ENCODE measurements around the gene TBC1D17.

Gene TBC1D17

GRCh38 chr19:49877020-49877878, at the start of gene TBC1D17, which contains the start of gene AKT1S1:
Gene TBC1D17, plus strand, starts transcription at chr19:49877702. Its CDS starts 22 bp downstream, at chr19:49877724.
Gene AKT1S1, minus strand, starts transcription at chr19:49877355. Its CDS starts 4,060 bp downstream, at chr19:49873295.
- peak; percentile 100 for DNase-seq

GRCh38 chr19:49829200-49829599, 48.3 kb upstream of the TBC1D17 start:
- no peak for DNase-seq

DNA sequence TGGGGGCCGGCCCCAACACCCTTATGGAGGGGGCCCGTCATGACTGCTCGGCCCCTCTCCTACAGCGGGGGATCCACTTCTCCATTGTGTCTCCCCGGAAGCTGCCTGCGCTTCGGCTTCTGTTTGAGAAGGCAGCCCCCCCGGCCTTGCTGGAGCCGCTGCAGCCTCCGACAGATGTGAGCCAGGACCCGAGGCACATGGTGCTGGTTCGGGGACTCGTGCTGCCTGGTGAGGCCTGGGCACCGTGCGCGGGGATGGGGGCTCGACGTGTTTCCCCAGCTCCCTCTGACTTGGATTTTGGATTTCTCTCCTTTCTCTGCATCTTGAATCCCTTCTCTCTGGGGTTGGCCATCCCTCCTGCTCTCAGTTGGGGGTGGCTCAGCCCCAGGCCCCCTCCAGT, 47.8 kb upstream of the TBC1D17 start:
- no peak for DNase-seq

DNA sequence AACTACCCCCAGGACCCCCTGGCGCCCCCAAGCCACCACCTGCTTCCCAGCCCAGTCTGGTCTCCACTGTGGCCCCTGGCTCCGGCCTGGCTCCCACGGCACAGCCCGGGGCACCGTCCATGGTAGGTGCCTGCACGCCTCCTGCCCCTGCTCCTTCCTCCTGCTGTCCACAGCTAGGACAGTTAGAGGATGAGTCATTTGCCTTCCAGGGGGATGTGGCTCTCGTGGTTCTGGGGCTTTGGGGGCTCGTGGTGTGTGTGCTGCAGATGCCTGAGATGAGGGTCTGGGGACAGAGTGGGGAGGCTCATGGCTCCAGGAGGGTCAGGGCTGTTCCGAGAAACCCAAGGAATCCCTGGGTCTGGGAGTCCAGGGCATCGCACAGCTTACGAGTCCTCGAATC, 46.7 kb upstream of the TBC1D17 start:
- no peak for DNase-seq

- DNase-seq, result no peak
Observed at GRCh38 chr19:49831592-49831991, 45.9 kb upstream of the TBC1D17 start.

DNA sequence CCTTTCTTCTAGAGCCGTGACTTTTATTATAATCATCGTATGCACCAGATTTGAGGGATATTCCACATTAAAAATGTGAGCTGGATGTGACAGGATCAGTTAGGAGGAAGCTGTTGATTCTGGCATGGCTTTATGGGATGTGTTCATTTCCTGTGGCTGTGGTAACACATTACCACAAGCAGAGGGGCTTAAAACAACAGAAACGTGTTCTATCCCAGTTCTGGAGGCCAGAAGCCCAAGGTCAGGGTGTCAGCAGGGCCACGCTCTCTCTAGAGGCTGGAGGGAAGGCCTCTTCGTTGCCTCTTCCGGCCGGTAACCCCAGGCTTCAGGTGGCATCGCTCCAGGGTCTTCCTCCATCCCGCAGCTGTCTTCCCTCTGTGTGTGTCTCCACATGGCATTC, 44.9 kb upstream of the TBC1D17 start:
- DNase-seq, result no peak

DNA sequence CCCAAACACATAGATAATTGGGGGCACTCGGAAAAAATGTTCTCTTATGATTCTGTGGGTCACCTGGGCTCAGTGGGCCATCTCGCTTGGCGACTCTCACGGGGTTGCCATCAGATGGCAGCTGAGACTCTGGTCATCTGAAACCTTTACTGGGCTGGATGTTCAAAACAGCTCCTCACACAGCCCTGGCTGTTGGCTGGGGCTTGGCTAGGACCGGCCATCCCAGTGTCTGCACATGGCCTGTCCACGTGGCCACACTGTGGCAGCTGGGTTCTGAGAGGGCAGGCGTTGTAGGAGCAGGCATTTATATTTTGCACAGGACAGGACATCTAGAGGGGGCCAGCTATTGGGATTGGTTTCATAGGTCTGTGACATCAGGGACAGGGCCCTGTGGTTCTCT, 43.9 kb upstream of the TBC1D17 start:
- no peak for DNase-seq

- no peak for DNase-seq
Observed at GRCh38 chr19:49835562-49835961, 41.9 kb upstream of the TBC1D17 start.

- DNase-seq, result no peak
Observed at GRCh38 chr19:49836176-49837008, 41.1 kb upstream of the TBC1D17 start.

DNA sequence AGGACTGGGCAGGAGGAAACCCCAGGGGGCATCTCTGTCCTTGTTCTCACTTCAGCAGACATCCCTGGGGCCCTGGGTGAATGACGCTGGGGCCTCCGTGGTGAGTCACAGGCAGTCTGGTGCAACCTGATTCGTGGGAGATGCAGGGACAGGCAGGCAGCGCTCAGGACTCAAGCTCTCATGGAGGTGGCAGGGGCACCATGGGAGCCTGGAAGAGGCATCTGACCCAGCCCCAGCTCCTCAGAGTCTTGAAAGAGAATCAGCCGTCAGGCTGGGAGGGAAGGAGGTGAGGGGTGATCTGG, 40.5 kb upstream of the TBC1D17 start:
- DNase-seq, result no peak

- DNase-seq, result no peak
Observed at GRCh38 chr19:49837425-49837824, 40.1 kb upstream of the TBC1D17 start.

- DNase-seq, result no peak
Observed at GRCh38 chr19:49838885-49839588, 38.5 kb upstream of the TBC1D17 start.

DNA sequence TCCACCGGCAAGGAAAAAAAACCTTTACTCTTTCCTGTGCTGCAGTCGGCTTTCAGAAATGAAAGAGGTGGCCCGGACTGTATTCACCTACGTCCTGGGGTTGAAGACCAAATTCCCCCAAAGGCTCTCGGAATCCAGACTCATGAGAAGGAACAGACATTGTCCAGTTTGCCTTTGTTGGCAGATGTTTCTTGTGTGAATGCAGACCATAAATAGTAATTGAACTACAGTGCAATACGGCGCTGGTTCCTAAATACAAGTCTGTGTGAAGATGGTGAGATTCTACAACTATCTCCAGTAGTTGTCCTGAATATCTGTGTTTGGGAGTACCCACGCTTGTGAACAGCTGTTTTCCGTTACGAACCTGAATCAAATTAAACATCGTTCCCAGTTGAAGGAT, 37.8 kb upstream of the TBC1D17 start:
- DNase-seq, result no peak

- no peak for DNase-seq
Observed at GRCh38 chr19:49840321-49840720, 37.2 kb upstream of the TBC1D17 start.

DNA sequence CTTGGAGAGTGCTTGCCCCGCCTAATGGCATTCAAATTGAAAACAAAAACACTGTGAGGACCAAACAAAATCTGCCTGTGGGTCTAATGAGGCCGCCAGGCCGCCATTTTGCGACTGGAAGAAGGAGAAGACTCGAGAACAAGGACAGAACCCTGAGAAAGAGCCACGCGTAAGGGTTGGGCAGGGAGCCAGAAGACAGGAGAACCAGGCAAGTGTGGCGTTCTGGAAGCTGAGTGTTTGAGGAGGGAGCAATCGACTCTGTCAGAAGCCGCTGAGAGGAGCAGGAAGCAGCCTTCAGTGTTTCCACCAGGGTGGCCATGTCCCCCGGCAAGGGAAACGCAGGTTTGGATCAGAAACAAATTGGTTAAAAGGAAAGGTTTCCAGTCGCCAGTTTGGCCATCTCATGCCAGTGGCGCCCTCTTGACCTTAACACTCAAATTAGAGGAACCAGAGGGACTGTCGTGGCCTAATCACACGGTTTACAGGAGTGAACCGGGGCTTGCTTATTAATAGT, 36.7 kb upstream of the TBC1D17 start:
- DNase-seq, result no peak

DNA sequence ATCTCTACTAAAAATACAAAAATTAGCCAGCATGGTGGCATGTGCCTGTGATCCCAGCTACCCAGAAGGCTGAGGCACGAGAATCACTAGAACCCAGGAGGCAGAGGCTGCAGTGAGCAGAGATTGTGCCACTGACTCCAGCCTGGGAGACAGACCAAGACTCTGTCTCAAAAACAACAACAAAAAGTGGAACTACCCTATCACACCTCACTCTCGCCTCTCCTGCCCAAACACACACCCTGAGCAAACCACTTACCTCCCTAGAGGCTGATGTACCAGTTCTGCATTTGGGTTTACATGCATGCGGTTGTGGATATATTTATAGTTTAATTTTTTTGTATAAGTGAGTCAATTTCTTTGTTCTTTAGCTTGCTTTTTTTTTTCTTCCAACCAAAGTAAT, 34.2 kb upstream of the TBC1D17 start:
- no peak for DNase-seq

GRCh38 chr19:49844138-49845095, 33.1 kb upstream of the TBC1D17 start:
- no peak for DNase-seq

DNA sequence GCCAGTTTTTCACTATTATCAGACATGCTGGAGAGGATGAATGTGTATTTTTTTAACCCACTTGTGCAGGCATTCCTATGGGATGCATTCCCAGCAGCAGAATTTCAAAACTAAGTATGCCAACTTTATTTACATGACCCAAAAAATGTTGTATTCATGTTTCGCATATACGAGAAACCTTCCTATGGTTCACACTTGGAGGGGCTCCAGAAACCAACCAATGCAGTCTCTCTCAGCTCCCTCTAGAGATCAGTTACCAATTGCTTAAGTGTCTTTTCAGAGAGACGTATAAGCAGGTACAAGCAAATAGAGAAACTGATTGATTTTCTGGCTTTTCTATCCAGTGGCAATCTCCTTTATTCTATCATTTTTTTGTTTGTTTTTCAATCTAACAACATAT, 32.1 kb upstream of the TBC1D17 start:
- no peak for DNase-seq

- DNase-seq, result no peak
Observed at GRCh38 chr19:49846408-49846807, 31.1 kb upstream of the TBC1D17 start.

GRCh38 chr19:49847731-49848696, 29.5 kb upstream of the TBC1D17 start:
- DNase-seq, result no peak

GRCh38 chr19:49848938-49849337, 28.6 kb upstream of the TBC1D17 start:
- DNase-seq, result no peak

Data from NCI-H524 (cell line).